ENCODE measurements around the gene PTCD1. TPM values are rescaled to one million over a fixed set of nuclear protein-coding genes. Genes with fewer than 3 reads are reported as not detected.

The PTCD1 gene
- total and polyA plus RNA-seq, 9 of the 15 experiments (the other 6 are each of a cell fraction or from before 2014, with no cell fraction given), result 0.46 to 17.1 (median 6.2) TPM

GRCh38 chr7:99409192-99409572 lies 29.4 kb downstream of the PTCD1 start (continued):
- TF ChIP-seq AFF1 (IDR thresholded peaks at IDR 0.05; ENCODE audit: low read depth in 1 of 2, partially characterized antibody in 2 of 2) (peak in 1 of 2 experiments; percentile 59), HSF4 (CRISPR knock-in tag; IDR thresholded peaks at IDR 0.05; ENCODE audit: borderline replicate concordance) (no peak), CREB3L1 (IDR thresholded peaks at IDR 0.05; ENCODE audit: borderline replicate concordance, low read depth) (no peak), ASH1L (IDR thresholded peaks at IDR 0.05; ENCODE audit: borderline replicate concordance, low read depth, partially characterized antibody) (peak; percentile 55), SP1 (CRISPR knock-in tag; IDR thresholded peaks at IDR 0.05) (no peak), ATF7 (IDR thresholded peaks at IDR 0.05) (no peak), TCF3 (CRISPR knock-in tag; IDR thresholded peaks at IDR 0.05) (0 out of 2 replicates have a peak, but pooled peaks have one; percentile 9), SAP30 (IDR thresholded peaks at IDR 0.05; ENCODE audit: borderline replicate concordance, insufficient read depth, low read depth, low read length, poor library complexity, severe bottlenecking) (peak; percentile 65), MLLT1 (IDR thresholded peaks at IDR 0.05) (peak; percentile 82 to 87; a peak in 3 of 4 replicates), SMARCA5 (IDR thresholded peaks at IDR 0.05) (peak; percentile 68; the same call in 1 of the 2 replicates), ELF1 (tag; IDR thresholded peaks at IDR 0.05) (peak; percentile 30; the same call in 1 of the 2 replicates), HDAC1 (IDR thresholded peaks at IDR 0.05) (peak in 1 of 2 experiments; percentile 87; a peak in 2 of 4 replicates), KDM2B (CRISPR knock-in tag; IDR thresholded peaks at IDR 0.05) (no peak), HES1 (IDR thresholded peaks at IDR 0.05; ENCODE audit: low read depth) (peak; percentile 33; the same call in 1 of the 2 replicates), GTF2E2 (tag; IDR thresholded peaks at IDR 0.05) (0 out of 2 replicates have a peak, but pooled peaks have one; percentile 4), NKRF (IDR thresholded peaks at IDR 0.05; ENCODE audit: borderline replicate concordance) (peak; percentile 87), ARID2 (IDR thresholded peaks at IDR 0.05) (0 out of 2 replicates have a peak, but pooled peaks have one; percentile 48), STAT5B (CRISPR knock-in tag; IDR thresholded peaks at IDR 0.05) (no peak), SIRT6 (IDR thresholded peaks at IDR 0.05; ENCODE audit: low read depth, low read length) (no peak)
